ENCODE data around the gene PPFIBP2. TPM values are rescaled to one million over a fixed set of nuclear protein-coding genes. Genes with fewer than 3 reads are reported as not detected.
A peak's percentile ranks its signal among the peaks of the same experiment; 100 is the strongest.

The PPFIBP2 gene
- total and polyA plus RNA-seq, 2 of the 13 experiments (the other 11 are each of a cell fraction or from before 2014, with no cell fraction given) = 15.0 to 52.5 TPM

DNA sequence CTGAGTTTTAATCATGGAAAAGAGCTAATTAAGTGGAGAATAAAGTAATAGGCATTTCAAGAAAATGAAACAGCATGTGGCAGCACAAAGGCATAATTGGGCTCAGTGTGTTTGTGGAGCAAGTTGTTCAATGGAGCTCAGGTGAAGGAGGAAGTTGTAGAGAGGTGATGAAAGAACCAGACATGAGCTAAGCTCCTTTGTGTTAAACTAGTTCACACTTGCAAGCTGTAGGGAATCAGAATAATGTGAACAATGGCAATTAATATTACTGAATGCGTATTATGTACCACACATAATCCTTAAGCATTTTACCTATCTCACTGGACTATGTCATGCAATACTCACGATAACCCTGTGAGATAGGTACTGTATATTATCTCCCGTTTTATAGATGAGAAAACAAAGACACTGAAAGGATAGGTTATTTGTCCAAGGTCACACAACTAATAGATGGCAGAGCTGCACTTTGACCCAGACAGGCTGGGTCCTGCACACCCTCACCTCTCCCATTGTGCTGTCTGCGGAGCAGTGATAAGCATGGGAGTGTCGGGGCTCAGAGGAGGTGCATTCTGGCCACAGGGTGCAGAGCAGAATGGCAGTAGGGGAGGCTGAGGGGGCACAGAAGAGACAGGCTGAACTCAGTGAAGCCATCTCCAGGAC, 19.6 kb upstream of the PPFIBP2 start (continued):
- TF ChIP-seq THAP8 (CRISPR knock-in tag; IDR thresholded peaks at IDR 0.05; ENCODE audit: borderline replicate concordance) = no peak
- TF ChIP-seq PPARG (CRISPR knock-in tag; conservative IDR thresholded peaks at IDR 0.05) = peak; percentile 64; the same call in 1 of the 2 replicates
- peak; percentile 97 for TF ChIP-seq ESRRA (CRISPR knock-in tag; IDR thresholded peaks at IDR 0.05; ENCODE audit: low read depth)
- TF ChIP-seq NKX3-1 (CRISPR knock-in tag; IDR thresholded peaks at IDR 0.05) = no peak
- TF ChIP-seq HDAC1 (CRISPR knock-in tag; IDR thresholded peaks at IDR 0.05) = 0 out of 2 replicates have a peak, but pooled peaks have one; percentile 35
- TF ChIP-seq SOX6 (IDR thresholded peaks at IDR 0.05) = no peak
- TF ChIP-seq SOX6 (CRISPR knock-in tag; IDR thresholded peaks at IDR 0.05) = peak; percentile 89
- TF ChIP-seq BCL6 (CRISPR knock-in tag; IDR thresholded peaks at IDR 0.05) = peak; percentile 44; the same call in 1 of the 2 replicates
- no peak for TF ChIP-seq NR2F6 (IDR thresholded peaks at IDR 0.05)
- TF ChIP-seq NR2F6 (CRISPR knock-in tag; IDR thresholded peaks at IDR 0.05) = 0 out of 2 replicates have a peak, but pooled peaks have one; percentile 39
- TF ChIP-seq TBX3 (IDR thresholded peaks at IDR 0.05; ENCODE audit: borderline replicate concordance) = no peak
- peak; percentile 45; the same call in 1 of the 2 replicates for TF ChIP-seq ZMYM4 (CRISPR knock-in tag; IDR thresholded peaks at IDR 0.05)
- peak; percentile 84 for TF ChIP-seq ZMYM3 (CRISPR knock-in tag; IDR thresholded peaks at IDR 0.05)
- TF ChIP-seq ZNF550 (CRISPR knock-in tag; IDR thresholded peaks at IDR 0.05; ENCODE audit: borderline replicate concordance) = no peak
- peak; percentile 77 for TF ChIP-seq ZNF629 (CRISPR knock-in tag; conservative IDR thresholded peaks at IDR 0.05)
- TF ChIP-seq POGZ (CRISPR knock-in tag; IDR thresholded peaks at IDR 0.05) = peak; percentile 29; the same call in 1 of the 2 replicates
- peak; percentile 14; the same call in 1 of the 2 replicates for TF ChIP-seq KDM1A (CRISPR knock-in tag; IDR thresholded peaks at IDR 0.05)
- TF ChIP-seq ZMYM2 (CRISPR knock-in tag; IDR thresholded peaks at IDR 0.05) = 0 out of 2 replicates have a peak, but pooled peaks have one; percentile 44
- TF ChIP-seq PAXIP1 (CRISPR knock-in tag; conservative IDR thresholded peaks at IDR 0.05) = peak; percentile 27; the same call in 1 of the 2 replicates
- no peak for TF ChIP-seq ZSCAN12 (CRISPR knock-in tag; IDR thresholded peaks at IDR 0.05)
- peak; percentile 97 for TF ChIP-seq ZNF768 (CRISPR knock-in tag; IDR thresholded peaks at IDR 0.05)
- no peak for TF ChIP-seq SUZ12 (IDR thresholded peaks at IDR 0.05; ENCODE audit: low read depth, low read length)
- 0 out of 2 replicates have a peak, but pooled peaks have one; percentile 29 for TF ChIP-seq ZNF331 (CRISPR knock-in tag; IDR thresholded peaks at IDR 0.05)
- TF ChIP-seq ZNF710 (CRISPR knock-in tag; IDR thresholded peaks at IDR 0.05; ENCODE audit: borderline replicate concordance) = peak; percentile 61; the same call in 1 of the 2 replicates
- TF ChIP-seq SALL1 (CRISPR knock-in tag; IDR thresholded peaks at IDR 0.05) = peak; percentile 72
- 0 out of 2 replicates have a peak, but pooled peaks have one; percentile 23 for TF ChIP-seq GATAD2A (CRISPR knock-in tag; IDR thresholded peaks at IDR 0.05)
